ENCODE measurements around the gene NIP7.

Gene NIP7

DNA sequence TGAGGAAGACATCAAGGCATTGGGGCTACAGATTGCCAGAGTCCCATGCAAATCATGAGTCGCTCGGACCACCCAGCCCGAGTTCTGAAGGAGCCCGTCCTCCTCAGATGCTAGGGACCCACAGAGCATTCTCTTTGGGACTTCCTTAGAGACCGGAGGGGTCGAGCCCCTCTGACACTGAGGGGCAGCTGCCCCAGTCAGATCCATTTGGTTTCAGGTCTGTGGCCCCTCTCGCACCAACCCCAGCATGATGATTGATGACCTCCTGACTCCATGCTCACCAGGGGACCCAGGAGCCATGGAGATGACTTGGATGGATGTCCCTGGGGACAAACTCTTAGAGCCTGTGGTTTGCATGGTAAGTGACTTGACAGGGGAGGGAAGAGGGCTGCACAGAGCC lies 17.2 kb upstream of the NIP7 start:
- H3K4me3 ChIP-seq (ENCODE audit: low read depth, low read length, poor library complexity, severe bottlenecking), result no peak overlapping the region
- peaks cover 95% of the 10 kb centered on the region for H3K36me3 ChIP-seq (ENCODE audit: insufficient read depth, low read length)
- H3F3A ChIP-seq (ENCODE audit: insufficient read depth, low read length), result no peaks in the 10 kb centered on the region
- no peak overlapping the region for H2AFZ ChIP-seq (ENCODE audit: low read length)
- no peak overlapping the region for H3K9ac ChIP-seq (ENCODE audit: low read length)
- no peaks in the 10 kb centered on the region for H3K9me3 ChIP-seq (ENCODE audit: low read length)
- H3K27me3 ChIP-seq (ENCODE audit: insufficient read depth, low read length), result no peaks in the 10 kb centered on the region
- no peak overlapping the region for H3K4me2 ChIP-seq (ENCODE audit: low read length)
- peaks cover 17% of the 10 kb centered on the region for H3K4me1 ChIP-seq (ENCODE audit: insufficient read depth, low read length, severe bottlenecking)
- TF ChIP-seq, protein P1, sequence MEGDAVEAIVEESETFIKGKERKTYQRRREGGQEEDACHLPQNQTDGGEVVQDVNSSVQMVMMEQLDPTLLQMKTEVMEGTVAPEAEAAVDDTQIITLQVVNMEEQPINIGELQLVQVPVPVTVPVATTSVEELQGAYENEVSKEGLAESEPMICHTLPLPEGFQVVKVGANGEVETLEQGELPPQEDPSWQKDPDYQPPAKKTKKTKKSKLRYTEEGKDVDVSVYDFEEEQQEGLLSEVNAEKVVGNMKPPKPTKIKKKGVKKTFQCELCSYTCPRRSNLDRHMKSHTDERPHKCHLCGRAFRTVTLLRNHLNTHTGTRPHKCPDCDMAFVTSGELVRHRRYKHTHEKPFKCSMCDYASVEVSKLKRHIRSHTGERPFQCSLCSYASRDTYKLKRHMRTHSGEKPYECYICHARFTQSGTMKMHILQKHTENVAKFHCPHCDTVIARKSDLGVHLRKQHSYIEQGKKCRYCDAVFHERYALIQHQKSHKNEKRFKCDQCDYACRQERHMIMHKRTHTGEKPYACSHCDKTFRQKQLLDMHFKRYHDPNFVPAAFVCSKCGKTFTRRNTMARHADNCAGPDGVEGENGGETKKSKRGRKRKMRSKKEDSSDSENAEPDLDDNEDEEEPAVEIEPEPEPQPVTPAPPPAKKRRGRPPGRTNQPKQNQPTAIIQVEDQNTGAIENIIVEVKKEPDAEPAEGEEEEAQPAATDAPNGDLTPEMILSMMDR (IDR thresholded peaks at IDR 0.05; ENCODE audit: low read length), result no peak
- TF ChIP-seq EZH2 (IDR thresholded peaks at IDR 0.05; ENCODE audit: borderline replicate concordance, low read length), result no peak
- H4K20me1 ChIP-seq (ENCODE audit: insufficient read depth, low read length), result no peaks in the 10 kb centered on the region
- H3K79me2 ChIP-seq (ENCODE audit: insufficient read depth, low read length), result peaks cover 22% of the 10 kb centered on the region
- no peaks in the 10 kb centered on the region for H3K9me2 ChIP-seq (ENCODE audit: low read depth, low read length)
- H3K27ac ChIP-seq (ENCODE audit: low read depth, low read length, poor library complexity, severe bottlenecking), result no peak overlapping the region

DNA sequence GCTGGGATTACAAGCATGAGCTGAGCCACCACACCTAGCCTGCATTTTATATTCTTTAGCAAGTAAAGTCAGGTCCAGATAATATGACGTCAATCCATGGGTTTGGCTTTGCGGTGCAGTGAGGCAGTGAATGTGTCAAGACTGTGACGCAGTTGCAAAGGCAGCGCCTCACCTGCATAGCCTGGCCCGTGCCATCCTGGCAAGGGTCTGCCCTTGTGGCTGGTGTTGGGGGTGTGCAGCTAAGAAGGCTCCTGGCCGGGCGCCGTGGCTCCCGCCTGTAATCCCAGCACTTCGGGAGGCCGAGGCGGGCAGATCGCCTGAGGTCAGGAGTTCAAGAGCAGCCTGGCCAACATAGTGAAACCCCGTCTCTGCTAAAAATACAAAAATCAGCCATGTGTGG lies 16.2 kb upstream of the NIP7 start:
- H4K20me1 ChIP-seq (ENCODE audit: insufficient read depth, low read length), result no peaks in the 10 kb centered on the region
- no peak overlapping the region for H3K4me3 ChIP-seq (ENCODE audit: low read depth, low read length, poor library complexity, severe bottlenecking)
- H2AFZ ChIP-seq (ENCODE audit: low read length), result no peak overlapping the region
- H3K9me3 ChIP-seq (ENCODE audit: low read length), result no peaks in the 10 kb centered on the region
- no peak overlapping the region for H3K9ac ChIP-seq (ENCODE audit: low read length)
- H3K36me3 ChIP-seq (ENCODE audit: insufficient read depth, low read length), result peaks cover 96% of the 10 kb centered on the region
- peaks cover 27% of the 10 kb centered on the region for H3K4me1 ChIP-seq (ENCODE audit: insufficient read depth, low read length, severe bottlenecking)
- no peaks in the 10 kb centered on the region for H3K27me3 ChIP-seq (ENCODE audit: insufficient read depth, low read length)
- H3K4me2 ChIP-seq (ENCODE audit: low read length), result no peak overlapping the region
- no peaks in the 10 kb centered on the region for H3K9me2 ChIP-seq (ENCODE audit: low read depth, low read length)
- no peak overlapping the region for H3K27ac ChIP-seq (ENCODE audit: low read depth, low read length, poor library complexity, severe bottlenecking)
- TF ChIP-seq EZH2 (IDR thresholded peaks at IDR 0.05; ENCODE audit: borderline replicate concordance, low read length), result no peak
- TF ChIP-seq, protein P1 (IDR thresholded peaks at IDR 0.05; ENCODE audit: low read length), result no peak
- H3F3A ChIP-seq (ENCODE audit: insufficient read depth, low read length), result no peaks in the 10 kb centered on the region
- peaks cover 31% of the 10 kb centered on the region for H3K79me2 ChIP-seq (ENCODE audit: insufficient read depth, low read length)

DNA sequence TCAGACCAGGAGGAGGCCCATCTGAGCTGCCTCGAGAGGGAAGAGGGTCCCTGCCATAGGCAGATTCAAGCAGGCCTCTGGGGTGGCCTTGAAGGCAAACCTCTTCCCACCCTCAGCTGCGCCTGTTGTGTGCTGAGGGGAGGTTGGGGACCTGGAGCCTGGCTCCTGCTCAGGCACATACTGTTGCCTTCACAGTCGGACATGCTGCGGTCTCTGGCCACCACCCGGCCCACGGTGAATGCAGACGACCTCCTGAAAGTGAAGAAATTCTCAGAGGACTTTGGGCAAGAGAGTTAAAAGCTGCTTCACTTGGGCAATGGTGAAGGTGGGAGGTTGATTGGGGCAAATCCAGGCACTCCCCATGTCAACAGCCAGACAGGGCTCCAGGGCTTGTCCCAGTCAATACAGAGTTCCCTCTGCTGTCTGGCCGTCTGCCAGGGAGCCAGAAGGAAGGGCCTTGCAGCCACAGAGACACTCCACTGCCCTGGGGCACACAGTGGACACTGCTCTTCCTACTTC lies 15.5 kb upstream of the NIP7 start:
- H3K27me3 ChIP-seq (ENCODE audit: insufficient read depth, low read length), result no peaks in the 10 kb centered on the region
- no peaks in the 10 kb centered on the region for H3K9me3 ChIP-seq (ENCODE audit: low read length)
- H3K4me3 ChIP-seq (ENCODE audit: low read depth, low read length, poor library complexity, severe bottlenecking), result no peak overlapping the region
- peaks cover 38% of the 10 kb centered on the region for H3K79me2 ChIP-seq (ENCODE audit: insufficient read depth, low read length)
- H3K4me2 ChIP-seq (ENCODE audit: low read length), result no peak overlapping the region
- H3K9ac ChIP-seq (ENCODE audit: low read length), result no peak overlapping the region
- peaks cover 95% of the 10 kb centered on the region for H3K36me3 ChIP-seq (ENCODE audit: insufficient read depth, low read length)
- H4K20me1 ChIP-seq (ENCODE audit: insufficient read depth, low read length), result no peaks in the 10 kb centered on the region
- no peaks in the 10 kb centered on the region for H3K9me2 ChIP-seq (ENCODE audit: low read depth, low read length)
- H3K4me1 ChIP-seq (ENCODE audit: insufficient read depth, low read length, severe bottlenecking), result peaks cover 34% of the 10 kb centered on the region
- no peak overlapping the region for H2AFZ ChIP-seq (ENCODE audit: low read length)
- no peak for TF ChIP-seq EZH2 (IDR thresholded peaks at IDR 0.05; ENCODE audit: borderline replicate concordance, low read length)
- TF ChIP-seq, protein P1 (IDR thresholded peaks at IDR 0.05; ENCODE audit: low read length), result no peak
- H3F3A ChIP-seq (ENCODE audit: insufficient read depth, low read length), result no peaks in the 10 kb centered on the region
- H3K27ac ChIP-seq (ENCODE audit: low read depth, low read length, poor library complexity, severe bottlenecking), result no peak overlapping the region
